ENCODE measurements around the gene PIK3CB.

The PIK3CB gene

DNA sequence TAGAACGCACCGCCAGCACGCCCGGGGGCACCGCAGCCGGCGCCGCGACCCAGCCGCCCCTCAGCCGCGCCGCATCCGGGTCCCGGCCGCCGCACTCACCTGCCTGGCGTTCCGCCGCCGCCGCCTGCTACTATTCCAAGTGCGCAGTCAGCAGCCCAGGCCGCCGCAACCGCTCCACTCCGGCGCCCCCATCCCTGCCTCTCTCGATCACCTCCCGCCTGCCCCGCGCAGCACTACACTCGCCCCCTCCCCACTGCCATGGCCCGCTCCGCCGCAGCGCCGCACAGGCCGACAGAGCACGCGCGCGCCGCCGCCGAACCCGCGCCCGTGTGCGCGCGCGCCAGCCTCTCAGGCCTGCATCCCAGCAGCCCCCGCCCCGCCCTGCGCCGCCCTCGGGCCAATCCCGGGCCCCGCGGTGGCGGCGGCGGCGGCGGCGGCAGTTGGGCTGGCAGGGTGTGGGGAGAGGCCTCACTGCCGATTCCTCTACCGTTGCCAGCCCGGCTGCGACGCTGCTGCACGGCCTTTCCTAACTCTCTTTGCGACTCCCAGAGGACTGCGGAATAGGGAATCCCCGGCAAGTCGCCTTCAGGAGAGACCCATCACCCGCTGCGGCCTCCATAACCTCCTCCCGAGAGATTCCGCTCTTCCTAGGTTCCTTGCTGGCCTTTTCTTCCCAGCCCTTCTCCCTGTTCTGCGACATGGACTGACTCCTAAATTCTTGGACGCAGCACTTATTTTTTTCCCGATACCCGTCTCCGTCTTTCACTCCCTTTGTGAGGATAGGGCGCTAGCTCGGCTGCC is at the start of gene PIK3CB:
PIK3CB (minus strand) TSS at position 333 of the 801 bp plus-strand sequence. CDS start 75,585 bp downstream, outside the sequence.
- Histone ChIP-seq H3K9ac (ENCODE audit: low read length) (peak within 1 kb of the TSS; percentile 81), H3K4me1 (ENCODE audit: insufficient read depth, low read length) (no peaks in the 10 kb centered on the region), H3K9me3 (ENCODE audit: low read length) (no peaks in the 10 kb centered on the region), H3K27me3 (ENCODE audit: control insufficient read depth in 1 of 2, insufficient read depth in 2 of 2, low read length in 2 of 2) (no peaks in the 10 kb centered on the region), H3K27ac (ENCODE audit: low read depth, low read length) (peak within 1 kb of the TSS; percentile 88), H3K36me3 (ENCODE audit: insufficient read depth, low read length) (no peaks in the 10 kb centered on the region), H3K4me3 (ENCODE audit: low read depth in 1 of 2, low read length in 2 of 2) (peak within 1 kb of the TSS; percentile 77 to 94)

DNA sequence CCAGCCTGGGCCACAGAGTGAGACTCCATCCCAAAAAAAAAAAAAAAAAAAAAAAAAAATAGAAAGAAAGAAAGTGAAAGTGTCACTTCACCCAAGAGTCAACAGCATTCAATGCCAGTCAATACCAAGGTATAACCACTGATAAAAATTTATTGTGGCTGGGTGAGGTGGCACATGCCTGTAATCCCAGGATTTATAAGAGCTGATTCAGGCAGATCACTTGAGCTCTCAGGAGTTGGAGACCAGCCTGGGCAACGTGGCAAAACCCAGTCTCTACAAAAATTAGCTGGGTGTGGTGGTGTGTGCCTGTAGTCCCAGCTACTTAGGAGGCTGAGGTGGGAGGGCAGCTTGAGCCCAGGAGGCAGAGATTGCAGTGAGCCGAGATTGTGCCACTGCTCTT is 46.5 kb upstream of the PIK3CB start:
- Histone ChIP-seq H3K4me1 (ENCODE audit: insufficient read depth, low read length) (no peaks in the 10 kb centered on the region), H3K27ac (ENCODE audit: low read depth, low read length) (no peak overlapping the region), H3K36me3 (ENCODE audit: insufficient read depth, low read length) (no peaks in the 10 kb centered on the region), H3K9ac (ENCODE audit: low read length) (no peak overlapping the region), H3K27me3 (ENCODE audit: control insufficient read depth in 1 of 2, insufficient read depth in 2 of 2, low read length in 2 of 2) (no peaks in the 10 kb centered on the region), H3K4me3 (ENCODE audit: low read depth in 1 of 2, low read length in 2 of 2) (no peak overlapping the region), H3K9me3 (ENCODE audit: low read length) (no peaks in the 10 kb centered on the region)

DNA sequence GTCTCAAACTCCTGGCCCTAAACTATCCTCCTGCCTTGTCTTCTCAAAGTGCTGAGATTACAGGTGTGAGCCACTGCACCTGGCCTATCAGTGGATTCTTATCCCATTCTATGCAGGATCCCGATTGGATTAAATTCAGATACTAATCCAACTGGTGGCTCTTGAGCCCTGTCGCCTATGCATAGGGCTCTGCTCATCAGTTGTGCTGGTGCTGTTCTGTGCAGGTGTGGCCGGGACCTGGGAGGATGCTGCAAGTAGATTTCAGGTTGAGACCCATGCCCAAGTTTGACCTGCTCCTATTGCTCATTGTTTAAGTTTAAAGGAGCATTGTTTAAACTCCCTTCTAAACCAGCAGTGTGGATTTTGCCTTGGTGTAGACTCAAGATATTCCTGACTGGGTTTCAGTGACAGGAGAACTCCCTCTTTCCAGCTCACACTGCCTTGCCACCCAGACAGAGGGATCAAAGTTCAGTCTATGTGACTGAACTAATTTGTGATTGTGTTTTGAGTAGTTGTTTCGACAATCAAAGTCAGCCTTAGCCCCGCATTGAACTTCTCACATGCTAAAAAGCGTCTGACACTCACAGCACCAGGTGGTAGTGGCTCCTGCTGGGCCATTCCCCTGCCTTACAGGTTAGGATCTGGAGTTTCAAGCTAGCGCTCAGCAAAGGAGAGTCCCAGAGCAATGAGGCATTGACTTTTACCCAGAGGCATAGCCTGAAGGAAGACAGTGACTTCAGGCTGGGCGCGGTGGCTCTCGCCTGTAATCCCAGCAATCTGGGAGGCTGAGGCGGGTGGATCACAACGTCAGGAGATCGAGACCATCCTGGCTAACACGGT is 45.0 kb upstream of the PIK3CB start:
- Histone ChIP-seq H3K4me3 (ENCODE audit: low read depth in 1 of 2, low read length in 2 of 2) (no peak overlapping the region), H3K9ac (ENCODE audit: low read length) (no peak overlapping the region), H3K27ac (ENCODE audit: low read depth, low read length) (no peak overlapping the region), H3K9me3 (ENCODE audit: low read length) (no peaks in the 10 kb centered on the region), H3K27me3 (ENCODE audit: control insufficient read depth in 1 of 2, insufficient read depth in 2 of 2, low read length in 2 of 2) (no peaks in the 10 kb centered on the region), H3K36me3 (ENCODE audit: insufficient read depth, low read length) (no peaks in the 10 kb centered on the region), H3K4me1 (ENCODE audit: insufficient read depth, low read length) (no peaks in the 10 kb centered on the region)

DNA sequence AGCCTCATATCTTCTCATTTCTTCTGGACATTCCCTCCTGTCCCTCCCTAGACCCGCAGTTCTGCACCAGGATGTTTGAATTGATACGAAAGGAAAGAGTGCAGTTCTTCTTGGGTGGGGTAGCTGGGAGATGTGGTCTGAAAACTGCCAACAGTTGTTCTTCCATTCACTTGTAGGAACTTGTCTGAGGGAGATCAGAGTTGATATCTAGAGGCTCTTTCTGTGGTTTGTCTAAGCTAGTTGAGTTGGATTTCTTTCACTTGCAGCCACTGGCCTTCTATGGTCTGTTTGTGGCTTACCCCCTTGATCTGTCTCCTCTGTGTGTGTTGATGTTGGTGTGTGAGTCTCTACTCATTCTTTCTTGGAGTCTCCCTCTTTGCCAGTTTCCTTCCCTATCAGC is 42.5 kb upstream of the PIK3CB start:
- Histone ChIP-seq H3K4me3 (ENCODE audit: low read depth in 1 of 2, low read length in 2 of 2) (no peak overlapping the region), H3K27ac (ENCODE audit: low read depth, low read length) (no peak overlapping the region), H3K4me1 (ENCODE audit: insufficient read depth, low read length) (no peaks in the 10 kb centered on the region), H3K27me3 (ENCODE audit: control insufficient read depth in 1 of 2, insufficient read depth in 2 of 2, low read length in 2 of 2) (no peaks in the 10 kb centered on the region), H3K9ac (ENCODE audit: low read length) (no peak overlapping the region), H3K36me3 (ENCODE audit: insufficient read depth, low read length) (no peaks in the 10 kb centered on the region), H3K9me3 (ENCODE audit: low read length) (no peaks in the 10 kb centered on the region)

DNA sequence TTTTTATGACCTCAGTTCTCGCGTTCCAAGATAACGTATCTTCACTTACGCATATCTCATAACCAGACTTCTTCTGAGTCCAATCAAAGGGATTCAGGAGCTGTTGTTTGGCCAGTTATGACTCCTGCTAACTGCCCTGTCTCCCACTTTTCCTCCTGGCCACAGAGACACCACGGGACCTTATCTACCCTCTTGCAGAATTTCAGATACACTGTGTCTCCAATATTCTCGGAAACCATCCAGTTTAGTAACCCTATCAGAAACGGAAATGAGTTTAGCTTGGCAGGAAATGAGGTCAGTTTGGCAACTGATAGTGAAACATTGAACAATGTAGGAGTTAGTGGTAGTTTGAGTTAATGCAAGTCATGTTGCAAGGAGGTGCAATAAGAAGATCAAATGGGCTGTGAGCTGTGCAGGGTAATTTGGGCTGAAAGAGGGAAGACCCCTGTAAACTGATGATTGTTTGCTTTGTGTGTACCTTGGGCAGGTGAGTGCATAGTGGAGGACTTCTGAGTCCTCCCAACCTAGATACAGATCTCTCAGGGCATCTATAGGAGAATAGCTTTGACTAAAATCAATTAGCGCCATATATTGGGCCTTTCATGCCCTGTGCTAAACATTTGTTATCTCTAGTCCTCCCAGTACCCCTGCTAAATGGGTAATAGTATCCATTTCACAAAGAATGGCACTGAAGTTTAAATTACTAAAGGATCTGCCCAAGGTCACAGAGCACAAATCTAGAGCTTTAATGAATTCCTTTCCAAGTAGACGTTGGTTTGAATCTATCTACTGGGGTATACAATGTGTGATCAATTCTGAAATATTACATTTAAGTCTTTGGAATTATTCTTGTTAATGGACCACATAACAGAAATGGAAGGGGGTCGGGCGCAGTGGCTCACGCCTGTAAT is 41.3 kb upstream of the PIK3CB start:
- no peak overlapping the region for H3K27ac ChIP-seq (ENCODE audit: low read depth, low read length)

DNA sequence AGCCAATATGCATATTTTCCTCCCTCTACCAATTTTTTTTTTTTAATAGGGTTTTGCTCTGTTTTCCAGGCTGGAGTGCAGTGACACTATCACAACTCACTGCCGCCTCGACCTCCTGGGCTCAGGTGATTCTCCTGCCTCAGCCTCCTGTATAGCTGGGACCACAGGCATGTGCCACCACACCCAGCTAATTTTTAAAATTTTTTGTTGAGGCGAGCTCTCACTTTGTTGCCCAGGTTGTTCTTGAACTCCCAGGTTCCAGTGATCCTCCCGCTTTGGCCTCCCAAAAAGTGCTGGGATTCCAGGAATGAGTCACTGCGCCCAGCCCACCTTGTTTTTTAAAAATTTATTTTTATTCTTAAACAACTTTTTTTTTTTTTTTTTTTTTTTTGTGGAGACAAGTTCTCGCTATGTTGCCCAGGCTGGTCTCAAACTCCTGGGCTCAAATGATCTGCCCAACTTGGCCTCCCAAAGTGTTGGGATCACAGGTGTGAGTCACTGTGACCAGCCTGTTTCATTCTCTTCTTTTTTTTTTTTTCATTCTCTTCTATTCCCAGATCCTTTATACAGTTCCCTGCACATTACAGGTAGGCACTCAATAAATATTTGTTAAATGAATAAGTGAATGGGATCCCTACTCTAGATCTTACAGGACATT is 40.5 kb upstream of the PIK3CB start:
- no peak overlapping the region for H3K9ac ChIP-seq (ENCODE audit: low read length)
- H3K36me3 ChIP-seq (ENCODE audit: insufficient read depth, low read length), result no peaks in the 10 kb centered on the region
- H3K9me3 ChIP-seq (ENCODE audit: low read length), result no peaks in the 10 kb centered on the region
- no peaks in the 10 kb centered on the region for H3K4me1 ChIP-seq (ENCODE audit: insufficient read depth, low read length)
- H3K27me3 ChIP-seq (ENCODE audit: control insufficient read depth in 1 of 2, insufficient read depth in 2 of 2, low read length in 2 of 2), result no peaks in the 10 kb centered on the region
- H3K27ac ChIP-seq (ENCODE audit: low read depth, low read length), result no peak overlapping the region
- no peak overlapping the region for H3K4me3 ChIP-seq (ENCODE audit: low read depth in 1 of 2, low read length in 2 of 2)

More for the DNA sequence above, 41.3 kb upstream of the PIK3CB start:
- Histone ChIP-seq H3K9ac (ENCODE audit: low read length) (no peak overlapping the region), H3K9me3 (ENCODE audit: low read length) (no peaks in the 10 kb centered on the region), H3K4me1 (ENCODE audit: insufficient read depth, low read length) (no peaks in the 10 kb centered on the region), H3K27me3 (ENCODE audit: control insufficient read depth in 1 of 2, insufficient read depth in 2 of 2, low read length in 2 of 2) (no peaks in the 10 kb centered on the region), H3K4me3 (ENCODE audit: low read depth in 1 of 2, low read length in 2 of 2) (no peak overlapping the region), H3K36me3 (ENCODE audit: insufficient read depth, low read length) (no peaks in the 10 kb centered on the region)

DNA sequence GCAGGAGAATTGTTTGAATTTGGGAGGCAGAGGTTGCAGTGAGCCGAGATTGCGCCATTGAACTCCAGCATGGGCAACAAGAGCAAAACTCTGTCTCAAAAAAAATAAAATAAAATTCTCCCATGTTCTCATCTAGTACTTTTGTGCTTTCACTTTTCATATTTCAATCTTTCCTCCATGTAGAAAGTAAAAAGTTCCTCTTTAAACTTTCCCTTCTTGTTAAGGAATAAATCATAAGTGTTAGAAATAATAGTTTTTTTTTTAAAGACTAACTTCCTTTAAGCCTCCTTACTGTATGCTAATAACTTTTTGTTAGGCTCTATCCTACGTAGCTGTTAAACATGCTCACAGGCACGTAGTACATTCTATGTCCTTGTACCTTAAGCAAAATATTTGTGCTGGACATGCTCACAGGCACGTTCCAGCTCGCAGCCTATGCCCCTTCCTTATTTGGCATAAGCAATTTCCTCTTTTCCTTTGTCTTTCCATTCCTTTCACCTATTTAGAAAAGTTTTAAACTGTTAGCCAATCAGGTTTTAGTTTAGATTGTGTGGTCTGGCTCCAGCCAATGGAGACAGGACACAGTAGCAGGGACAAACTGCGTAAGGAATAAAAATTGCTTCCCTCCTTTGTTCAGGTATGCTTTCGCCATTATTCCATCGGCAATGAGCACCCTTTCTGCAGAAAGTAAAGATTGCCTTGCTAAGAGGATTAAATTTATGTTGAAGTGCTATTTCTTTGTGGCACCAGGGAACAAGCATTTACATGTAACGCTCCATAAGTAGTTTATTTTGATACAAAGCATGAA is 38.9 kb upstream of the PIK3CB start:
- Histone ChIP-seq H3K4me3 (ENCODE audit: low read depth in 1 of 2, low read length in 2 of 2) (no peak overlapping the region), H3K9ac (ENCODE audit: low read length) (no peak overlapping the region), H3K27ac (ENCODE audit: low read depth, low read length) (no peak overlapping the region), H3K36me3 (ENCODE audit: insufficient read depth, low read length) (no peaks in the 10 kb centered on the region), H3K9me3 (ENCODE audit: low read length) (no peaks in the 10 kb centered on the region), H3K27me3 (ENCODE audit: control insufficient read depth in 1 of 2, insufficient read depth in 2 of 2, low read length in 2 of 2) (no peaks in the 10 kb centered on the region), H3K4me1 (ENCODE audit: insufficient read depth, low read length) (no peaks in the 10 kb centered on the region)

DNA sequence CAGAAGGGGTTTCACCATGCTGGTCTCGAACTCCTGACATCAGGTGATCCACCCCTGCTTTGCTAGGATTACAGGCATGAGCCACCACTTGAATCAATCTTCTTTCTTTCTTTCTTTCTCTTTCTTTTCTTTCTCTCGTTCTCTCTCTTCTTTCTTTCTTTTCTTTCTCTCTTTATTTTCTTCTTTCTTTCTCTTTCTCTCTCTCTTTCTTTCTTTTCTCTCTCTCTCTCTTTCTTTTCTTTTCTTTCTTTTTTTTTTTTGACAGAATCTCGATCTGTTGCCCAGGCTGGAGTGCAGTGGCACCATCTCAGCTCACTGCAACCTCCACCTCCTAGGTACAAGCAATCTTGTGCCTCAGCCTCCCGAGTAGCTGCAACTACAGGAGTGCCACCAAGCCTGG is 37.9 kb upstream of the PIK3CB start:
- Histone ChIP-seq H3K4me3 (ENCODE audit: low read depth in 1 of 2, low read length in 2 of 2) (no peak overlapping the region), H3K27ac (ENCODE audit: low read depth, low read length) (no peak overlapping the region), H3K9ac (ENCODE audit: low read length) (no peak overlapping the region), H3K27me3 (ENCODE audit: control insufficient read depth in 1 of 2, insufficient read depth in 2 of 2, low read length in 2 of 2) (no peaks in the 10 kb centered on the region), H3K4me1 (ENCODE audit: insufficient read depth, low read length) (no peaks in the 10 kb centered on the region), H3K9me3 (ENCODE audit: low read length) (no peaks in the 10 kb centered on the region), H3K36me3 (ENCODE audit: insufficient read depth, low read length) (no peaks in the 10 kb centered on the region)

DNA sequence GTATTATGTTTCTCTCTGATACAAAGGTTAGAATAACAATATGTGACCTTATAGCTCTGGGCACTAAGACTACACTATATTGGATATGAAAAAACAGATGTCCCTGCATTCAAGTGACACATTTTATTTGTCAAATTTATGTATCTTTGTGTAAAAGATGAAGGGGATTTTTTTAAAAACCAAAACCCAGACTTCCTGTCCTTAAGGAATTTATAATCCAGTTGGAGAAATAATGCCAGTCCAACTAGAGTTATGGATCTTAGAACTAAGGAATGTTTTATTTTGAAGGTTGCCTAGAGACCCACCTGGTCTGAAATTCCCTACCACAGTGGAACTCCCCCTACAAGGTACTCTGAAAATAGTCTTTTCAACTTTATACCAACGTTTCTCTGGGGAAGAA is 33.3 kb upstream of the PIK3CB start:
- Histone ChIP-seq H3K9me3 (ENCODE audit: low read length) (no peaks in the 10 kb centered on the region), H3K36me3 (ENCODE audit: insufficient read depth, low read length) (no peaks in the 10 kb centered on the region), H3K27ac (ENCODE audit: low read depth, low read length) (no peak overlapping the region), H3K4me3 (ENCODE audit: low read depth in 1 of 2, low read length in 2 of 2) (no peak overlapping the region), H3K9ac (ENCODE audit: low read length) (no peak overlapping the region), H3K4me1 (ENCODE audit: insufficient read depth, low read length) (no peaks in the 10 kb centered on the region), H3K27me3 (ENCODE audit: control insufficient read depth in 1 of 2, insufficient read depth in 2 of 2, low read length in 2 of 2) (no peaks in the 10 kb centered on the region)

DNA sequence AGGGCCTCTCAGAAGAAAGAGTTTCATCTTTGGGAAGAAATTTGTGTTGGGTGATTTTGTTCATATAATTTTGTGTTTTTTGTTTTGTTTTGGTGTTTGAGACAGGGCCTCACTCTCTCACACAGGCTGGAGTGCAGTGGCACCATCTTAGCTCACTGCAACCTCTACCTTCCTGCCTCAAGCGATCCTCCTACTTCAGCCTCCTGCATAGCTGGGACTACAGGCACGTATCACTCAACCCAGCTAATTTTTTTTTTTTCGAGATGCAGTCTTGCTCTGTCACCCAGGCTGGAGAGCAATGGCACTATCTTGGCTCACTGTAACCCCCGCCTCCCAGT is 29.0 kb upstream of the PIK3CB start:
- H3K9ac ChIP-seq (ENCODE audit: low read length), result no peak overlapping the region
- no peaks in the 10 kb centered on the region for H3K27me3 ChIP-seq (ENCODE audit: control insufficient read depth in 1 of 2, insufficient read depth in 2 of 2, low read length in 2 of 2)
- no peaks in the 10 kb centered on the region for H3K9me3 ChIP-seq (ENCODE audit: low read length)
- H3K36me3 ChIP-seq (ENCODE audit: insufficient read depth, low read length), result no peaks in the 10 kb centered on the region
- H3K4me1 ChIP-seq (ENCODE audit: insufficient read depth, low read length), result no peaks in the 10 kb centered on the region
- no peak overlapping the region for H3K4me3 ChIP-seq (ENCODE audit: low read depth in 1 of 2, low read length in 2 of 2)
- no peak overlapping the region for H3K27ac ChIP-seq (ENCODE audit: low read depth, low read length)

All from muscle layer of colon (tissue), 2 donors.